Activated CD4-positive, alpha-beta T cell treated with anti-CD3 and anti-CD28 coated beads, Interleukin-2, amount 50 U/mL, for 4 hours (primary cell): Measurements from ENCODE around the gene CASP12.
A peak's percentile ranks its signal among the peaks of the same experiment; 100 is the strongest.

ENCODE experiments used
- DNase-seq, 2 experiments: peaks; one replicate each; pipeline ENCODE4 v3.0.0-alpha.2; 2020

CASP12 gene

DNA sequence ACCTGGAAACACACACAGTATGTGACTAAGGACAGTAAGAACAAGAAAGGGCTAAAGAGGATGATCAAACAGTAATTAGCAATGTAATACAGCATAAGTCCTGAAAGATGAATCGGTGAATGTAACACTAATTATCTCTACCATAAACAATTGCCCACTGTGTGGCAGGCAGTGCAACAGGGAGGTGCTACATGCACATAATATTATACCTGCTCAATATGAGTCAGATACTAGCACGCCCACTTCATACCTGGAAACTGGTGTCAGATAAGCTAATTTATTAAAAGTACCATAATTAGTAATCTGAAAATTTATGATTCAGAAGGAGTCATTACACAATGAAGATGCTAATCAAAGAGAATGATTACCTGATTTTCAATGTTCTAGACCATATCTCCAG lies 14.9 kb downstream of the CASP12 start:
- no peak for DNase-seq

DNA sequence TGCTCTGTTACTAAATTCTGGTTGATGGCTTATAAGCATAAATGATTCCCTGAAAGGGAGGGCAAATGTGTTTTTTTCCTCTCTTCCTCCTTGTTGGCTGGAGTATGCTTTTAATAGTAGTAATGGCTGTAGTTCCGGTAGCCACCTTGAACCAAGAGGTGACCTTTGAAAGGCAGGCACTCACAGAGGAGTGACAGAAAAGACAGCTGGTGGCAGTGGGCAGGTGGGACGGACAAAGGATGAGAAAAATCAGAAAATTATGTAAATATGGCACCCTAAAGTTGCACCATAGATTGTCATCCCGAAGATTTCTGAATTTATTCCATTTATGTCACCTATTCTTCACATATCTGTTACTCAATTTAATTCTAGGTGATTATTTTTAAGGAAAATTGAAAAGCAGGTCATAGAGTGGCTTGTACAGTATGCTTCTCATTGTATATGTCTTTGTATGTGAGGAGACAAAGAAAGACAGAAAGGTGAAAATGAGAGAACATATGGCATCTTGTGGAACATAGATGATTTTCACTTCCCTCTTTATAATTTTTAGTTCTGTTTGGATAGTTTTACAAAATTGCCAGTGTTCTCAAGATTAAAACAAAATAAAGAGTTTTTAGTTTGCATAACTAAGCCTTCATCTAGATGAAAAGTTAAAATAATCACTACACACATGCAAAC lies 17.0 kb downstream of the CASP12 start:
- no peak for DNase-seq

GRCh38 chr11:104879514-104880190 lies 18.6 kb downstream of the CASP12 start:
- DNase-seq, result no peak

DNA sequence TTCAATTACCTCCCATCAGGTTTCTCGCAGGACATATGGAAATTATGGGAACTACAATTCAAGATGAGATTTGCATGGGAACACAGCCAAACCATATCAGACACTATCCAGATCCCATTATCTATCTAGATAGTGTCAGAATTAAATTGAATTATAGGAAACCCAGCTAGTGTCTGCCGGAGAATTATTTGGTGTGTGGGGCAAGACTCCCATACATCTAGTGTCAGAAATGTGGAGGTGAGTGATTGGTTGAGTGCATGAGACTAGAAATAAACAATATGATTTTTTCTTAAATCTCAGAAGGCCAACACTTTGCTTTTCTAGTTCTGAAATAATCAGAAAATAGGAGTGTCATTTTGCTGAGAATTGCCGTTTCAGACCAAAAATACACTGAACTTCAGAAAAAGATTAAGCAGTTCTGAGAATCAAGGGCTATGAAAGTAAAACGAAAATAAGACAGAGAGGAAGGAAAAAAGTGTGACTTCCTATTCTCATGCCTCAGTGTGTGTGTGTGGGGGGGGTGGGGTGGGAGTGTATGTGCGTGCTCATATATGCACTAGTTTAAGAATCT lies 21.3 kb downstream of the CASP12 start:
- DNase-seq, result peak in 1 of 2 experiments; percentile 5

DNA sequence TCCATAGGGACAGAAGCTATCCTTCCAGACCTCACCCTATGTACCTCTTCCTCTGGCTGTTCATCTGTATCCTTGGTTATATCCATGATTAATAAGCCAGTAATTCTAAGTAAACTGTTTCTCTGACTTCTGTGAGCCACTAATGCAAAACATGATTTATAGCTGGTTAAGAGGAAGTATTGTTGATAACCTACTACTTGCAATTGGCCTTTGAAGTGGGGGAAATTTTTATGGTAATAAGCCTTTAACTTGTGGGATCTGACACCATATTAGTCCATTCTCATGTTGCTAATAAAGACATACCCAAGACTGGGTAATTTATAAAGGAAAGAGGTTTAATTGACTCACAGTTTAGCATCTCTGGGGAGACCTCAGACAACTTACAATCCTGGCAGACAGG lies 21.9 kb downstream of the CASP12 start:
- no peak for DNase-seq

- no peak for DNase-seq
Observed at GRCh38 chr11:104873252-104873651, 25.0 kb downstream of the CASP12 start.

GRCh38 chr11:104872393-104872792 lies 25.9 kb downstream of the CASP12 start:
- no peak for DNase-seq

GRCh38 chr11:104870910-104871309 lies 27.4 kb downstream of the CASP12 start:
- DNase-seq, result no peak

GRCh38 chr11:104866815-104867214 lies 31.4 kb downstream of the CASP12 start:
- DNase-seq, result no peak

GRCh38 chr11:104858882-104859775 lies 39.1 kb downstream of the CASP12 start:
- DNase-seq, result no peak

- DNase-seq, result no peak
Observed at GRCh38 chr11:104856607-104857006, 41.7 kb downstream of the CASP12 start.

DNA sequence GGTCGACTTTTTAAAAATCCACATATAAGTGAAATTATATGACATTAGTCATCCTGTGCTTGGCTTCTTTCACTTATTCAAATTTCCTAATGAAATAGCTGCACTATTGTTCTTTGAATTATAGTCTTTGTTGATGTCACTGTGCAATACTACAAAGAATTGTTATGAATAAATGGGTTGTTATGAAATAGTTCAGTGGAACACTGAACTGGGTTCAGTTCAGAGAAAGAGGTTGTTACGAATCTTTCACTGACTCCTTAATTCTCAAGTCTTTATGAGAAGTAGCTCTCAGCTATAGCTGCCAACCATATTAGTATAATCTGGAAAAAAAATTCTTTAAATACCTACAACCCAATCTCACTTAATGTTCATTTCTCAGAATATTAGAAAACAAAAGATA lies 42.3 kb downstream of the CASP12 start:
- DNase-seq, result no peak

DNA sequence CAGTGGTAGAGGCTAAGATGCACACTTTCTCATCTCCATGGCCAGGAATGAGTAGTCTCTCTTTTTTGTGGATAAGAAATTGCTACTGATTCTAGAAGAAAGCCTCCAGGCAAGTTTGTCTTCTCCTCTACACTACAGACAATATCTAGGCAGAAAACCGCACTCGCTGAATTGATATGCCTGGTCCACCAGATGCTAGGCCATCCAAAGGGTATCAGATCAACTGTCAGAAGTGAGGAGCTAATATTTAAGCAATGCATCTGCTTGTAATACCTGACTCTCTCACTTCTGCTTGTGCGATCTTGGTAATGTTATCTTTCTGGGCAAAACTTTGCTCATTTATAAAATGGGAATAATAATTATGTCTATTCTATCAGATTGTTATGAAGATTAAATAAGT lies 45.0 kb downstream of the CASP12 start:
- no peak for DNase-seq

DNA sequence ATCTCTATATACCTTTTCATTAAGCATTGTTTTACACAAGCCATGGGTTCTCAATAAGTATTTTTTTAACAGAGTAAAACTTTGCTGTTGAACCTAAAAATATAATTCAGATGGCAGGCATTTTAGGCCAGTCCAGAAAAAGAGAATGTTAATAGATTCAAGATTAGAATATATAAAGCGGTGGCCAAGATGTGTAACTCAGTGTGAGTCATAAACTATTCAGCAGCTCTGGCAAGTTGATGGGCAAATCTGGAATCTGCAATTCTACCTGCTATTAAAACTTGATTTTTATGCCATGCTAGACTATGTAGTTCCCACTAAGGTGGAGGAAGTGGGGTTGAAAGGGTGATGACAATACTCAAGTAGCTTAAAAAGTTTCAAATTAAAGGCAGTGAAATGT lies 45.4 kb downstream of the CASP12 start:
- DNase-seq, result no peak

GRCh38 chr11:104846216-104846615 lies 52.0 kb downstream of the CASP12 start:
- DNase-seq, result no peak

DNA sequence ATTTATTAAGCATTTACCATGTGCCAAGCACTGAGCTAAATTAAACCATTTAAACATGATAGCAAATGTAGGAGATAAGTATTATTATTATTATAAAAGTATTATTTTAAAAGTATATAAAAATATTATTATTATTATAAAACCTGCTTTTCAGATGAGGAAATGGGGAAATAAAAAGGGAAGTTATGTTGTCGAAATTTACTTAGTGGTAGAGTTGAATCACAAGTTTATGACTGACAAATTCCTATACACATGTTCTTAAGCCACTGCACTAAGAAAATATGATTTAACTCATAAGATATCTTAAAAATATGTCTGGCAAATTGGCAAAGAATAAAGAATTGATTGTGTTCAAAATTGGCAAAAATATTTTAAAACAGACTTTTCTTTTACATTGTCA lies 53.8 kb downstream of the CASP12 start:
- DNase-seq, result no peak

DNA sequence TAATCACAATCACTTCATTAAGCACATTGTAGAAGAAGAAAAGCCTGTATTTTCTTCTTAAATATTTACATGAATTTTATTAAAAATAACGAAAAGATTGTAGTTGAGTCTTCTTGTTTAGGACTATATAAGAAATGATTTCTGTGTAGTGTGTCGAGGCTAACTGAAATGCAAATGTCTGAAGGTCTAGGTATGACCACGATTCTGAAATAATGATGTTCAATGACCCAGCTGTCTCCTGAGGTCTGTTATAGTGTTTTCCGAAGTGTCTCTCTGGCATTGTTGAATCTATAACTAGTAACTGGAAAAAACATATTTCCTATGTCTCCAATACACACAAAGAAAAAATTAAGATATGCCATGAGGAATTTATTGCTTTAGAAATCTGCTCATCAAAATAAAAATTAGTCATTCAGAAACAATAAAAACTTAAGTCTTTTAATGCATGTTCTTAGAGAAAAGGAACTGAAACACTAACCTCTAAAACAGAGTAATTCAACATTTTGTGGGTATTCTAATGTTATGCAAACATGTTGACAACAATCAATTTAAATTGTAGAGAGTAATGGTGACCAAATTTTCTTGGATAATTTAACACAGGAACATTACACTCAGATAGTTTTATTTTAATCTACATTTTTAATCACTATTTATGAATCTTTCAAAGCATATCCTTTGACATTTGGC lies 55.0 kb downstream of the CASP12 start:
- no peak for DNase-seq

- DNase-seq, result no peak
Observed at GRCh38 chr11:104841973-104842525, 56.2 kb downstream of the CASP12 start.

DNA sequence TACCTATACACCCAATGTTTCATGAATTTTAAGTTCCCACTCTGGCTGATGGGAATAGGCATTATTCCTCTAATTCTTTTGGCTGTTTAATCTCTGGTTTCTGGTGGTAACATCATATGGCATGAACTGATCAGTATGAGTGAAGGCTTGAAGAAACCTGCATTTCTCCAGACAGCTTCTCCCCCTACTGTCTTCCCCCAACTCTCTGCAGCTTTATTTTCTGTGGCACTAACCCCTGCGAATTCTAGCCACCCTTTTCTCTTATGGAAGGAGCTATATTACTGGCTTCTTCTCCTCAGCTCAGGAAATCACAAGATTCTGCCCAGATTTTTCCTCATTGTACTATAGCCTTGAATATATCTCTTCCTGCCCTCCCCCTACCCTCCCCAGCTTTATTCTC lies 57.1 kb downstream of the CASP12 start:
- no peak for DNase-seq

DNA sequence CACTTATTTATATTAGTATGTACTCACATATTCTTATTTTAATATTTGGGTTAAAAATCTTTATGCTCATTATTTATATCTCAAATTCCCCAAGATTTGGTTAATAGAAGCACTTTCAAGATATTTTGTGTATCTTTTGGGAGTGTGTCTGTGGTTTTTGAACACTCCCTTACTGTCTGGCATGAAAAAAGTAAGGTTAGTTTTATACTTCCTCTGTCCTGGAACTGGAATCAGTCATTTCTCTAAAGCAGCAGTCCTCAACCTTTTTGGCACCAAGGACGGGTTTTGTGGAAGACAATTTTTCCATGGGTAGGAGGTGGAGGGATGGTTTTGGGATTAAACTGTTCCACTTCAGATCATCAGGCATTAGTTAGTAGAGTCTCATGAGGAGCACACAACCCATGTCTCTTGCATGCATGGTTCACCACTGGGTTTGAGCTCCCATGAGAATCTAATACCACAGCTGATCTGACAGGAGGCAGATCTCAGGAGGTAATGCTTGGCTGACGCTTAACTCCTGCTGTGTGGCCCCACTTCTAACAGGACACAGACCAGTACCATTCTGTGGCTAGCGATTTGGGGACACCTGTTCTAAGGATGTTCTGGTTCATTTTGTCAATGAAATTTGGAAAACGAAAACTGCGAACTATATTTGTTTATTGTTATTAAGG lies 60.2 kb downstream of the CASP12 start:
- DNase-seq, result no peak

DNA sequence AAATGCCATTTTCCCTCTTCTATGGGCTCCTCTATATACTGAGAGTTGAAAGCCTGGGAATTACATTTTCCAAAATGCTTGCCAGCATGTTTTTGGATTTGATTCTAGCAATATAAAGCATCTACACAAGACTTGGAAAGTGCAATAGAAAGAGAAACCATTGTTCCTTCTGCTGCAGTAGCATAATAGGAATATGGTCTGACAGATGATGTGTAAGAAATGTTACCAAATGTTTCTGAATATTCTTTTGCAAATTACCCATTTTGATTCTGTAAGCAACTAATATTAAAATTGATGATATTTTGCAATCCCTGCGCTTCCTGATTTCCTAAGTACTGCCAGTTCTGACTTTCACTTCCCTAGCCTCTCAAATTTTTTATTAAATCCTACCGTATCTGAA lies 61.6 kb downstream of the CASP12 start:
- no peak for DNase-seq
